T-helper 1 cell treated with Interleukin-12 subunit alpha and Interleukin-12 subunit beta and Interleukin-4 antibody, amounts not matched to agents 30 μg/mL and 1 μg/mL, for 36 hours (primary cell): ENCODE data around the gene PSAP.
A peak's percentile ranks its signal among the peaks of the same experiment; 100 is the strongest.

Source experiments
- H3K27ac Mint-ChIP-seq: one replicate; pipeline ENCODE4 v1.8.0; 2021; ENCODE audit warnings: mild to moderate bottlenecking, mixed read lengths
- H3K27me3 Mint-ChIP-seq: one replicate; pipeline ENCODE4 v1.8.0; 2021; ENCODE audit warnings: low read depth, mixed read lengths
- H3K36me3 Mint-ChIP-seq: one replicate; pipeline ENCODE4 v1.8.0; 2021; ENCODE audit warnings: low read depth, mixed read lengths
- H3K4me1 Mint-ChIP-seq: one replicate; pipeline ENCODE4 v1.8.0; 2021; ENCODE audit warnings: low read depth, mixed read lengths
- H3K4me3 Mint-ChIP-seq: one replicate; pipeline ENCODE4 v1.8.0; 2021; ENCODE audit warnings: mild to moderate bottlenecking, moderate library complexity, mixed read lengths
- H3K9me3 Mint-ChIP-seq: one replicate; pipeline ENCODE4 v1.8.0; 2021; ENCODE audit warnings: mixed read lengths

Gene PSAP

DNA sequence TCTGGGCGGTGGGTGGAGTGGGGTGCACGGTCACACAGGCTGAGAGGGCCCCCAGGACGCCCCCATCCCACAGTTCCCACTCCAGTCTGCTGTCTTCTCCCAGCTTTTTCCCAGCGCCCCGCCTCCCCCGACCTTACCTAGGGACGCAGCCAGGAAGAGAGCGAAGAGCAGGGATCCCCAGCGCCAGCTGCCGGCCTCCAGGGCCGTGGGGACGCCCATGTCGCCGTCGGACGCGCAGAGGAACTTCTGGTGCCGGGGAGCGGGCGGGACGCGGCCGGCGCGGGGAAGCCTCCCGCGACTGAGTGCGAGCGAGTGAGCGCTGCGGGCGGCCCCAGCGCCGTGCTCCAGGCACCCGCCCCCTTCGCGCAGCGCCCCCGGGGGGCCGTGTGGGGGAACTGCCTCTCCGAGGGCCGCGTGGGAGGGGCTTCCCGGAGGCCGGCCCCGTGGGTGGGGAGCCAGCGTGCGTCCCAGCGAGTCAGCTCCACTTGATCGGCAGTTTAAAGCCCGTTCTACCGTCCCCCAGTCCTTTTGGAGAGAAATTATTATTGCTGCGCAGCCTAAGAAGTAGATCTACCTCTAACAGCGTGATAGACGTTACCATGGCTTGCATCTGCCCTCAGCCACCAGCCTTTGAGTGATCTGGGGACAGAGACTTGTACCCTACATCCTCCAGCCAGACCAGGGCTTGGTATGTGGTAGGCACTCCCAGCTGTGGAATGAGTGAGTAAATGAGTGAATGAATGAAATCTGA is 77.7 kb downstream of the PSAP start, which contains the start of gene VSIR:
Gene VSIR, minus strand, starts transcription at position 300 of the 751 bp plus-strand sequence. Its CDS starts 81 bp downstream, at position 219.
- Mint-ChIP-seq H3K27ac (peak within 1 kb of the TSS; percentile 93), H3K4me3 (peak within 1 kb of the TSS; percentile 96), H3K4me1 (peaks cover 56% of the 10 kb centered on the region), H3K9me3 (peaks cover 4% of the 10 kb centered on the region), H3K36me3 (peaks cover 18% of the 10 kb centered on the region), H3K27me3 (no peaks in the 10 kb centered on the region)

- peak overlapping the region; percentile 93 for H3K27ac Mint-ChIP-seq
- peaks cover 18% of the 10 kb centered on the region for H3K36me3 Mint-ChIP-seq
- H3K4me3 Mint-ChIP-seq, result peak overlapping the region; percentile 96
- peaks cover 60% of the 10 kb centered on the region for H3K4me1 Mint-ChIP-seq
- no peaks in the 10 kb centered on the region for H3K27me3 Mint-ChIP-seq
- peaks cover 4% of the 10 kb centered on the region for H3K9me3 Mint-ChIP-seq
Measured at GRCh38 chr10:71772832-71773220, 78.2 kb downstream of the PSAP start.

- Mint-ChIP-seq H3K27me3 (no peaks in the 10 kb centered on the region), H3K9me3 (no peaks in the 10 kb centered on the region), H3K4me3 (peak overlapping the region; percentile 96), H3K36me3 (peaks cover 23% of the 10 kb centered on the region), H3K27ac (peak overlapping the region; percentile 93), H3K4me1 (peaks cover 64% of the 10 kb centered on the region)
Measured at GRCh38 chr10:71771821-71772617, 79.0 kb downstream of the PSAP start.

GRCh38 chr10:71771204-71771603 is 79.8 kb downstream of the PSAP start:
- no peaks in the 10 kb centered on the region for H3K9me3 Mint-ChIP-seq
- H3K27me3 Mint-ChIP-seq, result no peaks in the 10 kb centered on the region
- H3K36me3 Mint-ChIP-seq, result peaks cover 28% of the 10 kb centered on the region
- peak overlapping the region; percentile 93 for H3K27ac Mint-ChIP-seq
- peak overlapping the region; percentile 96 for H3K4me3 Mint-ChIP-seq
- H3K4me1 Mint-ChIP-seq, result peaks cover 63% of the 10 kb centered on the region

GRCh38 chr10:71770789-71771188 is 80.3 kb downstream of the PSAP start:
- Mint-ChIP-seq H3K4me1 (peaks cover 63% of the 10 kb centered on the region), H3K9me3 (no peaks in the 10 kb centered on the region), H3K27ac (peak overlapping the region; percentile 93), H3K4me3 (peak overlapping the region; percentile 96), H3K27me3 (no peaks in the 10 kb centered on the region), H3K36me3 (peaks cover 28% of the 10 kb centered on the region)

- H3K4me3 Mint-ChIP-seq, result peak overlapping the region; percentile 96
- no peaks in the 10 kb centered on the region for H3K9me3 Mint-ChIP-seq
- H3K36me3 Mint-ChIP-seq, result peaks cover 28% of the 10 kb centered on the region
- peak overlapping the region; percentile 93 for H3K27ac Mint-ChIP-seq
- no peaks in the 10 kb centered on the region for H3K27me3 Mint-ChIP-seq
- H3K4me1 Mint-ChIP-seq, result peaks cover 62% of the 10 kb centered on the region
Measured at GRCh38 chr10:71770255-71770654, 80.8 kb downstream of the PSAP start.

DNA sequence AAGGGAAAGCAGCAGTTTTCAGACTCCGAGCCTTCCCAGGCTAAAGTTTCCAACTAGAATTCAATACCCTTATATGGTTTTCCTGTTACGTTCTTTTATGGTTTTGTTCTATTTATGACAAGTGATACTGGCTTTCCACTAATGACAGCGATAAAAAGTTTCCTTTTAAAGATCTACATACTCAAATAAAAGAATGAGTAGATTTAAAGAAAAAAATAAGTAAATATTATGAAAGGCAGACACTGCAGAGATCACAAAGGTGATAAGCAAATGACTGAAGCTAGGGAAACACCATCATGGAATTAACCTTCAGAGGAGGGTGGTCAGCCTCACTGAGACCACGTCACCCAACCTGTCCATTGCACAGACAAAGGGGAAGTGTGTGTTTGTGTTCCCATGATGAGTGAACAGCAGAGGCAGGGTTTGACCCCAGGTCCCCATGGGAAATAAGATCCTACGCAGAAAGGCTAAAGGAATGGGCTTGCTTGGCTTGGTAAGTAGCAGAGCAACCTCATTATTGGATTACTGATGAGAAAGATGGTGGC is 81.7 kb downstream of the PSAP start:
- Mint-ChIP-seq H3K9me3 (no peaks in the 10 kb centered on the region), H3K36me3 (peaks cover 30% of the 10 kb centered on the region)

GRCh38 chr10:71767420-71768035 is 83.5 kb downstream of the PSAP start:
- Mint-ChIP-seq H3K27me3 (no peaks in the 10 kb centered on the region), H3K27ac (peak overlapping the region; percentile 70), H3K36me3 (peaks cover 35% of the 10 kb centered on the region), H3K9me3 (no peaks in the 10 kb centered on the region), H3K4me1 (peaks cover 69% of the 10 kb centered on the region), H3K4me3 (peak overlapping the region; percentile 60)

More for the DNA sequence above, 81.7 kb downstream of the PSAP start:
- no peaks in the 10 kb centered on the region for H3K27me3 Mint-ChIP-seq
- H3K4me3 Mint-ChIP-seq, result peak overlapping the region; percentile 67
- peak overlapping the region; percentile 93 for H3K27ac Mint-ChIP-seq
- peaks cover 67% of the 10 kb centered on the region for H3K4me1 Mint-ChIP-seq

GRCh38 chr10:71766717-71767419 is 84.2 kb downstream of the PSAP start:
- peak overlapping the region; percentile 70 for H3K27ac Mint-ChIP-seq
- no peak overlapping the region for H3K4me3 Mint-ChIP-seq
- peaks cover 69% of the 10 kb centered on the region for H3K4me1 Mint-ChIP-seq
- H3K9me3 Mint-ChIP-seq, result no peaks in the 10 kb centered on the region
- no peaks in the 10 kb centered on the region for H3K27me3 Mint-ChIP-seq
- H3K36me3 Mint-ChIP-seq, result peaks cover 33% of the 10 kb centered on the region
